Measurements from ENCODE around the gene KRTAP9-9.

The KRTAP9-9 gene

DNA sequence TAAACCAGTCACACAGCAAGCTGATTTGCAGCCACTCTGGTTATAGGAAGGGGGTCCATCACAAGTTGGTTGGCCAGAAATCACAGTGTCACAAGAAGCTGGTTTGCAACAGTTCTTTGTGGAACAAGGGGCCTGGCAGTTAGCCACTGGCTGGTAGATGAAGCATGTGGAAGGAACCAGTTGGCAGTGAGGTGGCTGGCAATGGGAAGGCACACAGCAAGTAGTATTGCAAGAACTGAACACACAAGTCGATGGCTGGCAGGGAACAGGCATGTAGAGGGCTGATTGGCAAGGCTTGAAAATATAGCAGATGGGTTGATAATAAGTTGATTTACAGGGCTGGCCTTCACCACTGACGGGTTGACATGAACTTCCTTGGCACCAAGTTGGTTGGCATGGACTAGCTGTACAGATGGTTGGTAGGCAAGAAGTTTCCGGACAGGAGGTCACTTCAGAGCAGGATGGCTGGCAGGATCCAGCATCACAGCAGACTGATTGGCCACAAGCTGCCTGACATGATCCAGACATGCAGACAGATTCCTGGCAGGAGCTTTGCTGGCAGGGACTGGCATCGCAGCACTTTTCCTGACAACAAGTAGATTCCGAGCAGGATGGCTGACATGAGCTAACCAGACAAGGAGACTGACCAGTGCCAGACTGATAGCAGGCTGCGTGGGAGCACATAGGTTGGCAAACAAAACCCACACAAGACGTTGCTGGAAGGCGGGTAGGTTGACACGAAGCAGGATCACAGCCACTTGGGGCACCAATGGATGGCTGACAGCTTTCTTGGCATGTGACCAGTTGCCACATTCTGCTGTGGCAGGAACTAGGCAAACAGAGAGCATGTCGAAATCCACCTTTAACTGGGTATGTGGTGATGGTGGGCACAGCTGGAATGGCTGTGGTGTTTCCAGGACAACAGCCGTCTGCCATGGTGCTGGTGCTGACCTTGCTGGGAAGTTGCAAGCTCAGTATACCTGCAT is 47.0 kb downstream of the KRTAP9-9 start, which contains the start of gene KRTAP29-1:
Gene KRTAP29-1 (minus strand): TSS at position 936 of the 986 bp plus-strand sequence. CDS start 0 bp downstream, at position 936.
- no peak within 1 kb of the TSS for H3K4me3 ChIP-seq (ENCODE audit: low read depth, low read length)
- ChIA-PET CTCF (interaction anchor here (3.0 kb wide), 1 partner anchor 20 kb away, joined by 13 read pairs; no protein-coding TSS in a partner anchor), POLR2A (no interaction called here)
- DNase-seq (ENCODE audit: low read depth, low spot score): no peak
- TF ChIP-seq, protein P1, sequence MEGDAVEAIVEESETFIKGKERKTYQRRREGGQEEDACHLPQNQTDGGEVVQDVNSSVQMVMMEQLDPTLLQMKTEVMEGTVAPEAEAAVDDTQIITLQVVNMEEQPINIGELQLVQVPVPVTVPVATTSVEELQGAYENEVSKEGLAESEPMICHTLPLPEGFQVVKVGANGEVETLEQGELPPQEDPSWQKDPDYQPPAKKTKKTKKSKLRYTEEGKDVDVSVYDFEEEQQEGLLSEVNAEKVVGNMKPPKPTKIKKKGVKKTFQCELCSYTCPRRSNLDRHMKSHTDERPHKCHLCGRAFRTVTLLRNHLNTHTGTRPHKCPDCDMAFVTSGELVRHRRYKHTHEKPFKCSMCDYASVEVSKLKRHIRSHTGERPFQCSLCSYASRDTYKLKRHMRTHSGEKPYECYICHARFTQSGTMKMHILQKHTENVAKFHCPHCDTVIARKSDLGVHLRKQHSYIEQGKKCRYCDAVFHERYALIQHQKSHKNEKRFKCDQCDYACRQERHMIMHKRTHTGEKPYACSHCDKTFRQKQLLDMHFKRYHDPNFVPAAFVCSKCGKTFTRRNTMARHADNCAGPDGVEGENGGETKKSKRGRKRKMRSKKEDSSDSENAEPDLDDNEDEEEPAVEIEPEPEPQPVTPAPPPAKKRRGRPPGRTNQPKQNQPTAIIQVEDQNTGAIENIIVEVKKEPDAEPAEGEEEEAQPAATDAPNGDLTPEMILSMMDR (IDR thresholded peaks at IDR 0.05; ENCODE audit: insufficient read depth, low read length, missing control alignments): no peak

DNA sequence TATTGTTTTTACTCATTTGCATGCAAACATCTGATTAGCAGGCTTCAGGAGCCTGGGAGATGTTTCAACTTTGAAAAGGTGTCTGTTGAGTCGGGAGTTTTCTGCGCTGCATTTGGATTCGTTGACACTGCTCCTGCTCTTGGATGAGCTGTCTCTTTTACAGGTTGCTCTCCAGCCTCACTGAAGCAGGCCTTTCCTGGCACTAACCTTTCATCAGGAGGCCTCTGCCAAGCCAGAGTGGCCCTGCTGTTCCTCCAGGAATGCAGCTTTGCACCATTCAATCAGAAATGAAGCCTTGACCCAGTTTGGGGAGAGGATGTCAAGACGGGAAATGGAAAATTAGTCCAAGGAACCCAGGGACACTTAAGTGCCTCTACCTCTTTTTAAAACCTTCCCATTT is 47.8 kb downstream of the KRTAP9-9 start:
- CTCF ChIA-PET: interaction anchor here (3.0 kb wide), 1 partner anchor 19 kb away, joined by 13 read pairs; no protein-coding TSS in a partner anchor
- DNase-seq (ENCODE audit: low read depth, low spot score): no peak
- POLR2A ChIA-PET: no interaction called here
- H3K4me3 ChIP-seq (ENCODE audit: low read depth, low read length): no peak overlapping the region
- TF ChIP-seq, protein P1 (IDR thresholded peaks at IDR 0.05; ENCODE audit: insufficient read depth, low read length, missing control alignments): no peak

DNA sequence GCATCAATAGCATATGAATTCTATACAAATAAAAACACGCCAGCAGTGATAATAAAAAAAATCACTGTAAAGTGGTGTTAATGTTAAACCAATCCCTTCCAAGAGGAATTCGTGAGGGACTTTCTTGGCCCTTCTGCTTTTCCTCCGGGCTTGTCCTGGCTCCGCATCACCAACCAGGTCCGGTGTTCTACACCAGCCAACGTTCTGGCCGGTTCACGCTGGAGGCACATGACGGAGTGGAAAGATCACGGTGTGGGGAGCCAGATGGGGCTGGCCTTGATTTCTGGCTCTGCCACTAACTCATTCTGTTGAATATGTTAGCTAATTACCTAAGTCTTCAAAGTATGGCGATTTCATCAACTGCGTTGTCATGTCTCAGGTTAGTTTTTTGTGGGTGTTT is 48.9 kb downstream of the KRTAP9-9 start:
- ChIA-PET CTCF (interaction anchor here (3.0 kb wide), 1 partner anchor 18 kb away, joined by 13 read pairs; no protein-coding TSS in a partner anchor), POLR2A (no interaction called here)
- TF ChIP-seq, protein P1 (IDR thresholded peaks at IDR 0.05; ENCODE audit: insufficient read depth, low read length, missing control alignments): no peak
- DNase-seq (ENCODE audit: low read depth, low spot score): no peak
- no peak overlapping the region for H3K4me3 ChIP-seq (ENCODE audit: low read depth, low read length)
